ENCODE measurements around the gene PLCXD1.
"Not testable (repeated sequence)": the region's sequence is repeated elsewhere in the genome, so short reads cannot be mapped to it uniquely, and the experiment has no call there.

The PLCXD1 gene

DNA sequence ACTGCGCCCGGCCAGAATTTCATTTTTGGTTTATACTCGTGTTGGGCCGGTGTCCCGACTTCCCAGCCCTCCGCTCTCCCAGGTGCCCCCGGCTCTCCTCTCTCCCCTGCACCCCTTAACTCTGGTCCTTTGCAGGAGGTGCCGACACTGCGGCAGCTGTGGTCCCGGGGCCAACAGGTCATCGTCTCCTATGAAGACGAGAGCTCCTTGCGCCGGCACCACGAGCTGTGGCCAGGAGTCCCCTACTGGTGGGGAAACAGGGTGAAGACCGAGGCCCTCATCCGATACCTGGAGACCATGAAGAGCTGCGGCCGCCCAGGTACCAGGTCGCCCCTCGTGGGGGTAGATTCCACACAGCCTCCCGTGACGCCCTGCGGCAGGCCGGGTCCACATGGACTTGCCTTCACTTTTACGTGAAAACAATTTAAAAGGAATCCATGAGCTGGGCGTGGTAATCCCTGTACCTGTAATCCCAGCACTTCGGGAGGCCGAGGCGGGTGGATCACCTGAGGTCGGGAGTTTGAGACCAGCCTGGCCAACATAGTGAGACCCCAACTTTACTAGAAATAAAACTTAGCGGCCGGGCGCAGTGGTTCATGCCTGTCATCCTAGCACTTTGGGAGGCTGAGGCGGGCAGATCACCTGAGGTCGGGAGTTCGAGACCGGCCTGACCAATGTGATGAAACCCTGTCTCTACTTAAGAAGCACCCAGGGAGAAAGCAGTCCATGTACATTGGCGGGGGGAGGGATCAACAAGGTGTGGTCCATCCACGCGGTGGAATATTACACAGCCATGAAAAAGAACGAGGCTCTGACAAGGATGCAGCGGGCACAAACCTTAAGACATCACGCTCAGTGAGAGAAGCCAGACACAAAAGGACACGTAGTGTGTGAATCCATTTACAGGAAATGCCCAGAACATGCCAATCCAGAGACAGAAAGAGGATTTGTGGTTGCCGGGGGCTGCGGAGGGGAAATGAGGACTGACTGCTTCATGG is 12.0 kb downstream of the PLCXD1 start:
- DNase-seq, result no peak

DNA sequence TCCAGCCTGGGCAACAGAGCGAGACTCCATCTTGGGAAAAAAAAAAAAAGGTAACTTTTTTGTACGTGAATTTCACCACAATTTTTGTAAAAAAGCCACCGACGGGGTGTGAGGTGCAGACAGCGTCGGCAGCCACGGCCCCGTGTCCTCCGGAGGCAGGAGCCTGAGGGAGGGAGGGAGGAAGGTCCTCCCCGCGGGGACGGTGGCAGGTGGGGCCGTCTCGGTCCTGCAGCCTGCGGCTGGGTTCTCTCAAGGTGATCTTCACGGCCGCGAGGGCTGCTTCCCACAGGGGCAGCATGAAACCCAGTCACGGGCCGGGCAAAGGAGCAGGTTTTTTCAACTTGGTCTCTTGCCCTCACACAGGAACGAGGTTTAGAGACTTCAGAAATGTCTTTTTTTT is 14.0 kb downstream of the PLCXD1 start:
- no peak for DNase-seq

DNA sequence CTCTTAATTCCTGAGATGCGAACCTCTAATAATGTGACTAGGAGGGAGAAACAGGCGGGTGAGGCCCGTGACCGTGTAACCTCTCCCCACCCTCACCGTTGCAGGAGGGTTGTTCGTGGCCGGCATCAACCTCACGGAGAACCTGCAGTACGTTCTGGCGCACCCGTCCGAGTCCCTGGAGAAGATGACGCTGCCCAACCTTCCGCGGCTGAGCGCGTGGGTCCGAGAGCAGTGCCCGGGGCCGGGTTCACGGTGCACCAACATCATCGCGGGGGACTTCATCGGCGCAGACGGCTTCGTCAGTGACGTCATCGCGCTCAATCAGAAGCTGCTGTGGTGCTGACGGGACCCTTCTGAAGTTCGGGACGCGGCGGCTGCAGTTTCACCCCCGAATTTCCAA is 17.8 kb downstream of the PLCXD1 start:
- DNase-seq, result no peak

DNA sequence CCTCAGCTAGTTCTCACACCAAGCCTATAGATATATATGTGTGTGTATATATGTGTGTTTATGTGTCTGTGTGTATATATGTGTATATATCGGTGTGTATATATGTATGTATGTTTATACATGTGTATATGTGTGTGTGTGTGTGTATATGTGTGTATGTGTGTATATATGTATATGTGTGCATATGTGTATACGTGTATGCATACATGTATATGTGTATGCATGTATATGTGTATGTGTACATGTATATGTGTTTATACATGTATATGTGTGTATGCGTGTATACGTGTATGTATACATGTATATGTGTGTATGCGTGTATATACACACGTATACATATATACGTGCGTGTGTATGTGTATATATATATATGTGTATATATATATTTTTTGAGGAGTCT is 19.2 kb downstream of the PLCXD1 start:
- DNase-seq, result no peak

DNA sequence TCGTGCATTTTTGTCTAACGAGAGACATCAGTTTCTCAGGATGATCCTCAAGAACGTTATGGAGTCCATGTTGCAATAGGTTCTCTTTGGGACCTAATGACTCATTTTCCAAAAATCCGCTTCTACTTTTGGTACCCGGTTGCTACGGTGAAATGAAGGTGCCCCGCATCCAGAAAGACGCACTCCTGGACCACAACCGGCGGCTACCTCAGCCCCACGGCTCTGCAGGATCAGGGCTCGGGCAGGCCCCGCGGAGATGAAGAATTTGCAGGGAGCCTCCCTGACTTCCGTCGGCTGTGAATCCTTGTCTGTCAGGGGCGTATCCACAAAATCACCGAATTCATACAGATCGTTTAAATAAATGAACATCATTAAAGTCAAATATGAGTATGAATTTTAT is 21.8 kb downstream of the PLCXD1 start:
- no peak for DNase-seq

DNA sequence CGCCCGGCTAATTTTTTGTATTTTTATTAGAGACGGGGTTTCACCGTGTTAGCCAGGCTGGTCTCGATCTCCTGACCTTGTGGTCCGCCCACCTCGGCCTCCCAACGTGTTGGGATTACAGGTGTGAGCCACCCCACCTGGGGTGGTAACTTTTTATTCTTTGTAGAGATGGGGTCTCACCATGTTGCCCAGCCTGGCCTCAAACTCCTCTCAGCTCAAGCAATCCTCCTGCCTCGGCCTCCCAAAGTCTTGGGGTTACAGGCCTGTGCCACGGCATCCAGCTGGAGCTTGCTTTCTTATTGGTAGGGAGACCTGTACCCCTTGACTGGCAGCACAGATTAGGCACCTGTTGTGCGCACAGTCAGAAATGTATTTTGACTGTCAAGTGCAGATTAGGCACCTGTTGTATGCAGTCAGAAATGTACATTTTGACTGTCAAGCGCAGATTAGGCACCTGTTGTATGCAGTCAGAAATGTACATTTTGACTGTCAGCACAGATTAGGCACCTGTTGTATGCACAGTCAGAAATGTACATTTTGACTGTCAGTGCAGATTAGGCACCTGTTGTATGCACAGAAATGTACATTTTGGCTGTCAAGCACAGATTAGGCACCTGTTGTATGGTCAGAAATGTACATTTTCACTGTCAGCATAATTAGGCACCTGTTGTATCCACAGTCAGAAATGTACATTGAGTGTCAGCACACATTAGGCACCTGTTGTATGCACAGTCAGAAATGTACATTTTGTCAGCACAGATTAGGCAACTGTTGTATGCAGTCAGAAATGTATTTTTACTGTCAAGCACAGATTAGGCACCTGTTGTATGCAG is 24.8 kb downstream of the PLCXD1 start:
- not testable (repeated sequence) for DNase-seq

DNA sequence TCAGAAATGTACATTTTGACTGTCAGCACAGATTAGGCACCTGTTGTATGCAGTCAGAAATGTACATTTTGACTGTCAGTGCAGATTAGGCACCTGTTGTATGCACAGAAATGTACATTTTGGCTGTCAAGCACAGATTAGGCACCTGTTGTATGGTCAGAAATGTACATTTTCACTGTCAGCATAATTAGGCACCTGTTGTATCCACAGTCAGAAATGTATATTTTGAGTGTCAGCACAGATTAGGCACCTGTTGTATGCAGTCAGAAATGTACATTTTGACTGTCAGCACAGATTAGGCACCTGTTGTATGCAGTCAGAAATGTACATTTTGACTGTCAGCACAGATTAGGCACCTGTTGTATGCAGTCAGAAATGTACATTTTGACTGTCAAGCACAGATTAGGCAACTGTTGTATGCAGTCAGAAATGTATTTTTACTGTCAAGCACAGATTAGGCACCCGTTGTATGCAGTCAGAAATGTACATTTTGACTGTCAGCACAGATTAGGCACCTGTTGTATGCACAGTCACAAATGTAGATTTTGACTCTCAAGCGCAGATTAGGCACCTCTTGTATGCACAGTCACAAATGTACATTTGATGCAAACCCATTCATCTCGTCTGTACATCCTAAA is 25.6 kb downstream of the PLCXD1 start:
- not testable (repeated sequence) for DNase-seq

DNA sequence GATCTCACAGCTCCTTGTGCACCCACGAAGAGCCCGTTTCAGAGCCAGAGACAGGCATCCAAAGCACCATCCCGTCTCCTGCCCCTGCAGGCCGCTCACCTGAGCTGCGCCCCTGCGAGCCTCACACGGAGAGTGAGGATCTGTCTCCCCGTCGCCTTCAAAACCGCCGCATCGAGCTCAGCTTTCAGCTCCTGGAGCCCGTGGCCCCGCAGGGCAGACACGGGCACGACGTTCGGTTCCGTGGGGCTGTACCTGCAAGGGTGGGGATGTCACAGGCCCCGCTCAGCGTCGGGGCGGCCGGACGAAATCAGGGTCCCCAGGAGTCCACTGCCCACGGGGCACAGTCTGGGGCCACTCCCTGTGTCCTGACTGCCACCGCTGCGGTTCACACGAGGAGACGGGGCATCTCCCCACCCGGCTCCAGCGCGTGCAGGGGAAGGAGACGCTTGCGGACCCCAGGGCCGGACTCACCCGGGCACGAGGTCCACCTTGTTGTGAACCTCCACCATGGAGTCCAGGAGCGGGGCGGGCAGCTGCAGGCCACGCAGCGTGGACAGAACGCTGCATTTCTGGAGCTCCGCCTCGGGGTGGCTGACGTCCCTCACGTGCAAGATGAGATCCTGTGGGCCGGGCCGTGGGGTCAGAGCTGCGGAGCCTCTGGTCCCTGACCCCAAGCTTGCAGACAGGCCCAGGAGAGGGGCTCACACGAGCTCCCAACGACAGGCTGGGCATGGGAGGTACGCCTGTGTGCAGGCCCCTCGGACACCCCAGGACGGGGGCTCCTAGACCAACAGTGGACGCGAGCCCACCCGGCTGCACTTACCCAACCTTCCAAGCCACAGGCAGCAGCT is 26.3 kb downstream of the PLCXD1 start:
- no peak for DNase-seq

DNA sequence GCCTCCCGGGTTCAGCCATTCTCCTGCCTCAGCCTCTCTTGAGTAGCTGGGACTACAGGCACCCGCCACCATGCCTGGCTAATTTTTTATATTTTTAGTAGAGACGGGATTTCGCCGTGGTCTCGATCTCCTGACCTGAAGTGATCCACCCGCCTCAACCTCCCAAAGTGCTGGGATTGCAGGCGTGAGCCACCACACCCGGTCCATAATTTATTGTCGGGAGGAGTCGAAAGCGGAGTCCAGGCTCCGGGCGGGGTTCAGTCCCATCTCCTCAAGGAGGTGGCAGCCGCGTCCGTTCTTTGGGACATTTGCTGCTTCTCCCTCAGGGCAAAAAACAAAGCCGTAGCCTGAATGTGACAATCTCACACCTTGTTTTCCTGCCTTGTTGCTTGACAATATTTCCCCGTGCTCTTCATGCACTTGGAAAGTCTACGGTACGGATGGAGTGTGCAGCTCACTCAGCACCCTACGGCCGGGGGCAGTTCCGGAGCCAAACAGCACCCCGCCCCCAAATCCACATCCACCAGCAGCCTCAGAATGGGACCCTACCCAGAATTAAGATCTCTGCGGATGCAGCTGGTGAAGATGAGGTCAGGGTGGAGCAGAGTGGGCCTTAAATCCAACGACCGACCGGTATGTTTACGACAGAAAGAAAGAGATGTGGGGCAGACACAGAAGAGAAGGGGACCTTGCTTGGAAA is 27.8 kb downstream of the PLCXD1 start:
- DNase-seq, result no peak

DNA sequence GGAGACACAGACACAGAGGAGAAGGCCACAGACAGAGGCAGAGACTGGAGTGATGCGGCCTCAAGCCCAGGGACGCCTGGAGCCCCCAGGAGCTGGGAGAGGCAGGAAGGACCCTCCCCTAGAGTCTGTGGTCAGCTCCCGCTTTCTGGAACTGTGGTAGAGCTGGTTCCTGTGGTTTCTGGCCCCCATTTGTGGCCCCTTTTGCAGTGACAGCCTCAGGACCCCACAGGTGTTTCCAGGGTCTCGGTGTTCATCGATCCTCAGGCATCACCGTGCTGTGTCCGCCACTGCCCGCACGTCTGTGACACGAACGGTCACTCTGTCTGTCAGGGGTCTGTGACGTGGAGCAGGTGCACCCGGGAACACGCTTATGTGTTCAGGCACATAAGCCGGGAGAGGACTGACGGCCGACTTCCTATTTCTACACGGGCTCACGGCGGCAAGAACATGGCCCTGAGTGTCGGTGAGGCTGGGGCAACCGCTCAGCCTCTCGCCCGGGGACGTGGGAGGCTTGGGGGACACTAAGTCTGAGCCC is 29.5 kb downstream of the PLCXD1 start:
- no peak for DNase-seq

DNA sequence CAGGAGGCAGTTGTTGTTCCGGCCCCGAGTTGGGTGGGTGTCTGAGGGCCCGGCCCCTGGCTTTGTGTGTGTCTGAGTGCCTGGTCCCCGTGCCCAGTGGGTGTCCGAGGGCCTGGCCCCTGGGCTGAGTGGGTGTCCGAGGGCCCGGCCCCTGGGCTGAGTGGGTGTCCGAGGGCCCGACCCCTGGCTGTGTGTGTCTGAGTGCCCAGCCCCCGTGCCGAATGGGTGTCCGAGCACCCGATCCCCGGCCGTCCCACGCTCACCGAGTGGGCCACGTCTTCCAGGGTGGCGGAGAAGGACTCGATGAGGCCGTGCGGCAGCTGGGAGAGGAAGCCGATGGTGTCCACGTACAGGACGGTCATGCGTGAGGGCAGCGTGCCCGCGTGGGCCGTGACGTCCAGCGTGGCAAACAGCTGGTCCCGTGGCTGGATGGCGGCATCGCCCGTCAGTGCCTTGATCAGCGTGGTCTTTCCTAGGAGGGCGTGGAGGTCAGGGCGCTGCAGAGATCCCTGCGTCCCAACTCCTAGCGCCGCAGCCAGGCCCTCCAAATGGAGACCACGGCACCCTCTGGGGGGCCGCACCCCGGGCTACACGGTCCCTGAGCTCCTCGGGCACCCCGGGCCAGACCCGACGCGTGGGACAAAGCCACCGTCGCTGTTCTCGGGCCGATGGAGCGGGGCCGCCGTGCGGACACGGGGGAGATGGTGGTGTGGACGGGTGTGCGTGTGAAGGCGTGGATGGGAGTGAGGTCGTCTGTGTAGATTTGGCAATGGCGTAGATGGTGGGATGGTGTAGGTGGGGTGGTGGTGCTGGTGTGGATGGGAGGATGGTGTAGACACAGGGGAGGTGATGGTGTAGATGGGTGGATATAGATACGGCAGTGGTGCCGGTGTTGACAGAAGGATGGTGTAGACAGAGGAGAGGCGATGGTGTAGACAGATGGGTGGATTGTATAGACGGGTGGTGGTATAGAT is 30.3 kb downstream of the PLCXD1 start:
- no peak for DNase-seq

DNA sequence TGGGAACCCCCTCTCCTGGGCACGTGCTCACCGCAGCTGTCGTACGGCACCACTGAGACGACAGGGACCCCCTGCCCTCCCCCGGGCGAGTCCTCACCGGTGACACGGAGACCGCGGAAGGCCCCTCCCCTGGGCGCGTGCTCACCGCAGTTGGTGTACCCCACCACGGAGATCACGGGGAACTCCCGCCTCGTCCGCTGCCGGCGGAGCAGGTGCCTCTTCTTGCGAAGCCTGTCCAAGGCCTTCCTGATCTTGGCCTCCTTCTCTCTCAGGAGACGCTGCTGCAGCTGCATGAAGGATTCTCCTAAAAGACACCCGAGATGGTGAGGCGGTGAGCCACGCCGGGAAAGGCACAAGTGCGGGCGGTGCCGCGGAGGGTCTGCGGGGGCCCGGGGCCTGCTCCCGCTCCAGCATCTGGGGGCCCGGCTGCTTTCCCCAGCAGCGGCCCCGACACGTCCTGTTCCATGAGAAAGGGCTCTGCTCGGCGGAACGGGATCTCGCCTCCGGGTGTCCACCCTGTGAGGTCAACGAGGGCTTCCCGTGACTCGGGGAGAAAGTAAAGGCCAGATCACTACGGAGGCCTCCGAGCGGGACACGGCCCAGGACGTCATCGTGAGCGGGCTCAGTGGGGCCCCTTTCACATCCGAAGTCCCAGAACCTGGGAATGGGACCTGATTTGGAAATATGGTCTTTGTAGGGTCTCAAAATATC is 31.6 kb downstream of the PLCXD1 start:
- no peak for DNase-seq

DNA sequence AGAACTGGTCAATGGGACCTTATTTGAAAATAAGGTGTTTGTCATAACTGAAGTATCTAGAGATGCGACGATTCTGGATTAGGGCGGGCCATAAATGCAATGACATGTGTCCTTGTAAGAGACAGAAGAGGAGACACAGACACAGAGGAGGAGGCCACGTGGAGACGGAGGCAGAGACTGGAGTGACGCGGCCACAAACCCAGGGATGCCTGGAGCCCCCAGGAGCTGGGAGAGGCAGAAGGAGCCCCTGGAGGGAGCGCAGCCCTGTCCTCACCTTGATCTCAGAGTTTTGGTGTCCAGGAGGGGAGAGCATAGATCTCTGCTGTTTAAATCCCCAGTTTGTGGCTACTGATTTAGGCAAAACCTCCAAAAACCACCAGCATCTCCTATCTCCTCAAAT is 32.4 kb downstream of the PLCXD1 start:
- DNase-seq, result no peak

DNA sequence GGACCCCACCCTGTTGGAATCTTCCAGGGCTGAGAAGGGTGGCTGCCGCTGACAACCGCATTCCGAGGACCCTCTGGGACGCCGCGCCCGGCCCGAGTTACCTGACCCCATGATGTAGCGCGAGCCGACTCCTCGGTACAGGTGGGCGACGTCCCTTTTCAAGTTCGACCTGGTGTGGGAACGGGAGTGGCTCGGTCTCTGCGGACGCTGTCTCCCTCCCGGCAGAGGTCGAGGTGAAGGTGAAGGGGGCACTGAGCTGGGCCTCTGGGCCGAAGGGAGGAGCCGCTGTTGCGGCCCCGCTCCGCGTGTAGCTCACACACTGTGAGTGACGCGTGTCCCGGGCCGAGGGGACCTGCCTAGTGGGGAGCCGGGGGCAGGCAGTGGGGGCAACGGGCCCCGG is 32.9 kb downstream of the PLCXD1 start:
- no peak for DNase-seq

DNA sequence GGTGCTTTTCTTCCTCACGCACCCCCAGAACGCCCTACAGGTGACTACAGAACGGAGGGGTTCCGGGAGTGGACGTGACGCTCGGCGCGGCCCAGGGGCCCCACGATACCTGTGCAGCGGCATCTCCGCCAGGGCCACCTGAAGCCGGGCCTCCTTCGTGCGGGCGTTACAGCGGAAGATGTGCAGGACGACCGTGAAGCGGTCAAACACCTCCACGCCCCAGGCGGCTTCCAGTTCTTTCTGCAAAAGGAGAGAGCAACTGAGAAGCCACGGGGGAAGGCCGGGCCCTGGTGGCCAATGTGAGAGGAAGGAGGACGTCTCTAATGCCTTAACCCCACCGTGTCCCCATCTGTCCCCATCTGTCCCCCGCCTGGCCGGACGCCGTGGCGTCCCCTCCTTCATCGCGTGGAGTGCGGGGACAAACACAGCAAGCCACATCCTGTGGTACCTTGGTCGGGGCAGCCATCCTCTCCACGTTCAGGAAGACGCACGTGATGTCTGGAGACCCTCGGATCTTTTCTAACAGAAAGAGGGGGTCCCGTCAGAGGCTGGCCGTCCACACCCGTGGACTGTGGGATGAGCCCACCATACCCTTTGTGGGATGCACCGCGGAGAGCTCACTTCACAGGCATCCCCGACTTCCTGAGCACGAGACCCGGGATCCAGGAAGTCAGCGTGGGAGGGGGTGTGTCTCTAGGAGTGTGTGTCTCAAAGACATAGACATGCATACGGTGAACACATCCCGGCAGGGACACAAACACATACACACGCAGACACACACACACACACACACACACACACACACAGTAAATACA is 33.8 kb downstream of the PLCXD1 start:
- no peak for DNase-seq

DNA sequence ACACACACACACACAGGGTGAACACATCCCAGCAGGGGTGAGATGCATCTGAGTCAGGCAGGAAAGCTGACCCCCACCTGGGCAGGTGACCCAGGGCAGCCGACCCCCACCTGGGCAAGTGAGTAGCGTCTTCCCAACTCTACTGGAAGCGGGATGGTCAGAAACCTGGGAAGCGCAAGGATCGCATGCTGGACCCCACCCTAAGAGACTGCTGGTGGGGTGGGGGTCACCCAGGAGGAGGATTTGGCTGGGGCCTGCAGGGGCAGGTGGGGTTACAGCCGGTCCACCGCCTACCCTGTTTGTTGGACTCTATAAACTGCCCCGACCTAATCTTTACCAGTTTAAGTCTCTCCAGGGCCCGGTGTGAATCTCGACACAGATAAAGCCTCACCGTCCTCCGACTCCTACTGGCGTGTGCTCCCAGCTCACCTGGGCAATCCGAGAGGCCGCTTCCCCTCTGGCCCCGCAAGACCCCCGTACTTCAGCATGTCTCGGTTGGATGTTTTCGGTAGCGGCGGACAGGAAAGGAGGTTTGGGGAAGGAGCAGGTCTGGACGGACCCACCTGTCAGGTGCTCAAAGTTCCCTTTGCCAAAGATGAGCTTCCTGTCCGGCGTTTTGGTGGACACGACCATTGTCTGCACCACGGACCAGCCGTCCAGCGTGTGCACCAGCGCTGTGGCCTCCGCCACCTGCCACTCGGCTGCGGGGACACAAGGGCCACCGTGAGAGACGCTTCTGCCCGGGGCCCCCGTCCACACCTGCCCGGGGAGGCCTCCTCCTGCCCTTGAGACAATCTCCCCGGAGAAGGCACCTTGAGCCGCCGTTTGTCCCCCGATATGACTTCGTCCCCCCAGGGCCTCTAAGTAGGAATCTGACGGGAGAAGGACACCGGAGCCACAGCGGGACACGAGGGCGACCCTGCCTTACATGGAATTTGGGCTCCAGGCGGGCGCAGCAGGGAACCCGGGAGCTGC is 35.5 kb downstream of the PLCXD1 start:
- DNase-seq, result no peak

DNA sequence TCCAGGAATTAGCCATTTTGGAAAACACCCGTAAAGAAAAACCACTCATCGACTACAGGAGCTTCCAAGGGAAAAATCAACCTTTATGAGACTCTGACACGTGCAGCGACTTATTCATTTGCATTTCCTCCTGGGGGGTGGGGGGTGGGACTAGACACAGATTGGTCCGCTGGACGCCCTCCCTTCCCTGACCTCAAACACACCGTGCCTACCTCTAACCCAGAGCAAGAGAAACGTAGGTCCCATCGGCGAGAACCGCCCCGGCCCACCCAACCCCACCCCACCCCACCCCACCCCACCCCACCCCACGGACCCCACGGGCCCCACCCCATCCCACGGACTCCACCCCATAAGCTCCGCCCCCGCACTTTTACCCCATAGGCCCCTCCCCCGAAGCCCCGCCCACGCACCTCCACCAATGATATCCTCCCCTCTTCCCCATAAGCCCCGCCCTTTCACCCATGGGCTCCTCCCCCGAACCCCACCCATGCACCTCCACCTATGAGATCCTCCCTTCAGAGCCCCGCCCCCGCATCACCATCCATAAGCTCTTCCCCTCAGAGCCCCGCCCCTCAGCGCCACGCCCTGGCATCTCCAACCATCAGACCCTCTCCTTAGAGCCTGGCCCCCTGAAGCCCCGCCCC is 36.4 kb downstream of the PLCXD1 start:
- DNase-seq, result no peak

All from NCI-H1417 treated with DMSO at 0.1 percent for 48 hours (cell line).